BJ (cell line): ENCODE measurements around the gene TMEM198. TPM values are rescaled to one million over a fixed set of nuclear protein-coding genes. Genes with fewer than 3 reads are reported as not detected.

Source experiments
- CTCF ChIA-PET: fragments of 350-600 bp; formaldehyde crosslinking; extraction: SDS; loops from one replicate; lab custom pipeline; 2021; ENCODE audit warnings: antibody characterized with exemption, inconsistent platforms; lab: Yijun Ruan, JAX
- POLR2A ChIA-PET: fragments of 300-600 bp; sonication (Branson Sonifier 250); formaldehyde crosslinking; extraction: SDS; loops from one replicate; lab custom pipeline; 2021; ENCODE audit warnings: antibody characterized with exemption; lab: Charles Lee
- DNase-seq: peaks from one replicate; pipeline ENCODE4 v3.0.0-alpha.2; 2011; ENCODE audit warnings: low read depth
- H3K27me3 ChIP-seq: 2 replicates; pipeline ENCODE4 v1.6.0; 2011; ENCODE audit warnings: low read length; ENCODE audit not compliant: control insufficient read depth, insufficient read depth
- H3K36me3 ChIP-seq: 2 replicates; pipeline ENCODE4 v1.5.1; 2011; ENCODE audit warnings: low read length; ENCODE audit not compliant: control insufficient read depth, insufficient read depth
- H3K4me3 ChIP-seq: 2 replicates; pipeline ENCODE4 v1.5.1; 2011; ENCODE audit warnings: low read depth, mild to moderate bottlenecking, control low read depth, low read length
- polyA plus RNA-seq: library from polyadenylated mRNA; depleted of rRNA; stranded (reverse); fragments of >200 nt; gene quantifications from 2 replicates; pipeline ENCODE4 v1.2.3, GENCODE V29; 2011
- TF ChIP-seq, protein P1 (sequence below): IDR thresholded peaks from 2 replicates; pipeline ENCODE4 v1.5.1; 2011; ENCODE audit warnings: low read depth, mild to moderate bottlenecking, control low read depth, inconsistent platforms, low read length, moderate library complexity; ENCODE audit not compliant: insufficient read depth

TMEM198 gene
- polyA plus RNA-seq, 1 experiment, result 4.0 TPM

DNA sequence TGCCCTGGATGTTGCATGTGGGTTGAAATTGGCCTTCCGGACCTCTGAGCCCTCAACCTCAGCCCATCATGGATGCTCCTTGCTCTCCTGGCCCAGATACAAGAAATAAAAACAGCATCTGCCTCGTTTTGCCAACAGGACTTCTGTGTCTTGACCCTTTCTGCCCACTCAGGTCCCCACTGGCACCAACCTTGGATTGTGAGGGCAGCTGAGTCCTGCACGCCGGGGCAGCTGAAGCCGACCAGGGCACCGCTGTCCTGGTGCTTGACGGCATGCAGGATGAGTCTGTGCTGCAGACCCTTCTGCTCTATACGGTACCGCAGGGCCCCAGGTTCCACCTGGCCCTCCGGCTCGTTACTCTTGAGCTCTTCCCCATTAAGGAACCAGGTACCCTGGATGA lies 22.8 kb downstream of the TMEM198 start:
- H3K36me3 ChIP-seq, result peaks cover 21% of the 10 kb centered on the region
- H3K4me3 ChIP-seq, result no peak overlapping the region
- TF ChIP-seq, protein P1, sequence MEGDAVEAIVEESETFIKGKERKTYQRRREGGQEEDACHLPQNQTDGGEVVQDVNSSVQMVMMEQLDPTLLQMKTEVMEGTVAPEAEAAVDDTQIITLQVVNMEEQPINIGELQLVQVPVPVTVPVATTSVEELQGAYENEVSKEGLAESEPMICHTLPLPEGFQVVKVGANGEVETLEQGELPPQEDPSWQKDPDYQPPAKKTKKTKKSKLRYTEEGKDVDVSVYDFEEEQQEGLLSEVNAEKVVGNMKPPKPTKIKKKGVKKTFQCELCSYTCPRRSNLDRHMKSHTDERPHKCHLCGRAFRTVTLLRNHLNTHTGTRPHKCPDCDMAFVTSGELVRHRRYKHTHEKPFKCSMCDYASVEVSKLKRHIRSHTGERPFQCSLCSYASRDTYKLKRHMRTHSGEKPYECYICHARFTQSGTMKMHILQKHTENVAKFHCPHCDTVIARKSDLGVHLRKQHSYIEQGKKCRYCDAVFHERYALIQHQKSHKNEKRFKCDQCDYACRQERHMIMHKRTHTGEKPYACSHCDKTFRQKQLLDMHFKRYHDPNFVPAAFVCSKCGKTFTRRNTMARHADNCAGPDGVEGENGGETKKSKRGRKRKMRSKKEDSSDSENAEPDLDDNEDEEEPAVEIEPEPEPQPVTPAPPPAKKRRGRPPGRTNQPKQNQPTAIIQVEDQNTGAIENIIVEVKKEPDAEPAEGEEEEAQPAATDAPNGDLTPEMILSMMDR, result no peak
- ChIA-PET CTCF (interaction anchor here (1.1 kb wide), 1 partner anchor 25 kb away, joined by 3 read pairs; no protein-coding TSS in a partner anchor), POLR2A (no interaction called here)
- no peaks in the 10 kb centered on the region for H3K27me3 ChIP-seq
- DNase-seq, result no peak

DNA sequence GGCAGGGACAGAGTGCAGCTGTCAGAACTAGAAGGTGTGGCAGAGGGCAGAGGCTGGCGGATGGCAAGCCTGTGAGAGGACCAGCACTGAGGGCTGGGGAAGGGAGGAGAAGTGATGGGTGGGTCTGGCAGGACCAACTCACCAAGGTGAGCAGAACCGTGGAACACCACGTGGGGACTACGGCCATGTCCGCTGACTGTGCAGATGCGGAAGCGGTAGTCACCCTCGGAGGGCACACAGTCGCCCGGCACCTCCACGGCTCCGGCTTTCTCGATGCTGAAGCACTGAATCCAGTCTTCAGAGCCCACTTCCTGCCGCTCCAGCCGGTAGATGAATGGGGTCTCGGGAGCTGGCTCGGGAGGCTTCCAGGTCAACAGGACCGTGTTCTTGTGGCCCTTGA lies 23.3 kb downstream of the TMEM198 start:
- Histone ChIP-seq H3K36me3 (peaks cover 19% of the 10 kb centered on the region), H3K27me3 (no peaks in the 10 kb centered on the region), H3K4me3 (no peak overlapping the region)
- CTCF ChIA-PET, result interaction anchor here (1.1 kb wide), 1 partner anchor 25 kb away, joined by 3 read pairs; no protein-coding TSS in a partner anchor
- TF ChIP-seq, protein P1, result no peak
- POLR2A ChIA-PET, result no interaction called here
- DNase-seq, result no peak

DNA sequence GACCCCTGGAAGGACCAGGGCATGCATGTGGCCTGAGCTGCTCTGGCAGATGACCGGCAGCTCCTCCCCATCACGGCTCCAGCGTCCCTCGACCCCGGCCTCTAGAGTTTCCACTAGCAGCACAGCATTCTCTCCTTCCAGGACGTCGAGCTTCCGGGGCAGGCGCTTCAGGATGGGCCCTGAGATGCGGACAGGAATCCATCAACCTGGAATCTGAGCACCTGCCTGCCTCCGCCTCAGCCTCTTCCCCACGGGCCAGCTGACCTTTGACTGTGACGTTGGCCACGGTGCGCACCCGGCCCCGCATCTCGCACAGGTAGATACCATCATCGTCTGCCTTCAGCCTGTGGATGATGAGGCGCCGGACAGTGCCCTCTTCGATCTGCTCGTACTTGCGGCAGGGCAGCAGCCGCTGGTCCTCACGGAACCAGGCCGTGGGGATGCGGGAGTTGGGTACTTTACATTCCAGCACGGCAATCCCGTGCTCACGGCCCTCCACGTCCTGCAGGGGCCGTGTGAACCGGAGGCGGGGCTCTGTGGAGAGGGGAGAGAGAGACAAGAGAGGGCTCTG lies 24.0 kb downstream of the TMEM198 start:
- Histone ChIP-seq H3K4me3 (no peak overlapping the region), H3K27me3 (no peaks in the 10 kb centered on the region), H3K36me3 (peaks cover 18% of the 10 kb centered on the region)
- TF ChIP-seq, protein P1, result no peak
- DNase-seq, result no peak
- CTCF ChIA-PET, result interaction anchor here (0.9 to 1.1 kb wide), 2 partner anchors 24 to 26 kb away, joined by 3 read pairs; partner anchors contain the start of genes CHPF and TMEM198
- POLR2A ChIA-PET, result no interaction called here

DNA sequence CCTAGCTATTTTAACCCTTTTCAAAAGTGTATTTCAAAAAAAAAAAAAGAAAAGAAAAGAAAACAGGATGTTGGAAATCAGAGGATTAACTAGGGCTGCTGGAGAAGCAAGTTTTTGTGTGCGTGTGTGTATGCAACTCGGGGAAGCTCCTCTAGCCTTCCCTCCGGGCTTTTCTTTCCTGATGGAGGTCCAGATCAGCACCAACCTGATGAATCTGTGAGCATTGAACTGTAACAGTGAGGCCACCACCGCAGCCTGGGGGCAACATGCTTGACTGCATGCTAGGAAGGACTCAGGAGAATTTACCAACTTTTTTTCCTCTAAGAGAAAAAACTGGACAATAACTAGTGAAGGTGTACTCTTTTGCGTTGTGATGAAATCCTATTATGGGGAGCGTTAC lies 25.2 kb downstream of the TMEM198 start:
- CTCF ChIA-PET, result interaction anchor here (0.8 to 1.4 kb wide), 2 partner anchors 9 to 12 kb away, joined by 3 to 10 read pairs; no protein-coding TSS in a partner anchor
- no peaks in the 10 kb centered on the region for H3K27me3 ChIP-seq
- TF ChIP-seq, protein P1, result no peak
- peaks cover 11% of the 10 kb centered on the region for H3K36me3 ChIP-seq
- no peak overlapping the region for H3K4me3 ChIP-seq
- POLR2A ChIA-PET, result no interaction called here
- DNase-seq, result no peak

DNA sequence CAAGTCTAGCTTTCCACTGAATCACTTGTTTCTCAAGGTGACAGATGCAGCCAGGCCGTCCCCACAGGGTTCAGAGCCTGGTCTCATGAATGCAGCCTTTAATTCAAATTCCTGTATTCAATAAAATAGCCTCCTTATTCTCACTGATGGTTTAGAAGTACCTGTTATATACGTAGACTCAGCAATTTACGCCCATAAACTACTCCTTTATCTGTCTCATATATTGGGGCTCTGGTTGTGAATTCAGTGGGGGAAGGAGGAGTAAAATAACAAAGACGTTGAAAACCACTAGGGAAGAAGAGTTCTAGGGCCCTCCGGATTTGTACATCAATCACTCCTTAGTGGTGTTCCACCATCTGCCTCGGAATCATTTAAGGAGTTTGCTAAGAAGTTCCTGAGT lies 25.8 kb downstream of the TMEM198 start:
- Histone ChIP-seq H3K27me3 (no peaks in the 10 kb centered on the region; the same call in 1 of the 2 replicates), H3K4me3 (peak overlapping the region; percentile 76; the same call in 1 of the 2 replicates), H3K36me3 (peaks cover 10% of the 10 kb centered on the region)
- TF ChIP-seq, protein P1, result no peak
- ChIA-PET CTCF (interaction anchor here (0.8 to 2.9 kb wide), 3 partner anchors 9 to 120 kb away, joined by 3 to 11 read pairs (median 10); no protein-coding TSS in a partner anchor), POLR2A (no interaction called here)
- DNase-seq, result no peak
